Spleen (tissue), 7 donors: ENCODE results near the gene IFI35.

Source experiments
- CTCF ChIP-seq, 11 experiments: fragments of 200-600 bp in 7 of 11; fragments of 450-650 bp in 4 of 11; sonication (generic) in 4 of 11; IDR thresholded peaks in 8 of 11; conservative IDR thresholded peaks in 3 of 11; 1 replicate in 7 of 11; 2 replicates in 4 of 11; pipeline versions ENCODE4 v1.4.0 to v1.8.0; 2016 to 2021; ENCODE audit warnings: antibody characterized with exemption in 11 of 11, inconsistent platforms in 4 of 11, mild to moderate bottlenecking in 1 of 11
- POLR2A ChIP-seq, 3 donors: fragments of 450-650 bp; IDR thresholded peaks; one replicate each; pipeline ENCODE4 v1.5.1; 2017; ENCODE audit warnings: antibody characterized with exemption in 3 of 3, mild to moderate bottlenecking in 1 of 3
- donor health status: DM: no; HTN: no; CAD: no; lungs with moderate emphysema.
- donor health status: DM: no; HTN: no; CAD: no.
- donor health status: DM: no; HTN: no; CAD: no.

GRCh38 chr17:43010667-43011308 is 4.2 kb downstream of the IFI35 start:
- TF ChIP-seq CTCF (IDR thresholded peaks at IDR 0.05 in 8 of 11, conservative IDR thresholded peaks at IDR 0.05 in 3 of 11), result no peak
- no peak for TF ChIP-seq POLR2A (IDR thresholded peaks at IDR 0.05)
